Mesodermal cell (in vitro differentiated cells): ENCODE results near the gene ERN1.

Source experiments
- H3K27ac ChIP-seq: 2 replicates; pipeline ENCODE4 v1.7.0; 2013; ENCODE audit warnings: mild to moderate bottlenecking, low read depth, low read length, moderate library complexity; ENCODE audit not compliant: severe bottlenecking
- H3K36me3 ChIP-seq: 2 replicates; pipeline ENCODE4 v1.7.1; 2013; ENCODE audit warnings: mild to moderate bottlenecking, low read length, moderate library complexity; ENCODE audit not compliant: control insufficient read depth, insufficient read depth
- H3K4me1 ChIP-seq: one replicate; pipeline ENCODE4 v1.7.1; 2013; ENCODE audit warnings: mild to moderate bottlenecking, low read length; ENCODE audit not compliant: insufficient read depth, control insufficient read depth, poor library complexity, severe bottlenecking
- H3K4me3 ChIP-seq: 2 replicates; pipeline ENCODE4 v1.7.0; 2013; ENCODE audit warnings: low read length, control low read depth, mild to moderate bottlenecking; ENCODE audit not compliant: insufficient read depth, poor library complexity, severe bottlenecking; ENCODE audit errors: extremely low read depth
- H3K9me3 ChIP-seq: 2 replicates; pipeline ENCODE4 v1.7.1; 2013; ENCODE audit warnings: mild to moderate bottlenecking, low read length, moderate library complexity; ENCODE audit not compliant: control insufficient read depth
- WGBS, 2 experiments: methylation state at CpG; one replicate each; pipeline ENCODE4 v1.1.5; 2013; ENCODE audit warnings: missing lambda C conversion rate in 2 of 2; ENCODE audit not compliant: insufficient coverage in 2 of 2; 5-methylcytosine and 5-hydroxymethylcytosine counted together

Gene ERN1

DNA sequence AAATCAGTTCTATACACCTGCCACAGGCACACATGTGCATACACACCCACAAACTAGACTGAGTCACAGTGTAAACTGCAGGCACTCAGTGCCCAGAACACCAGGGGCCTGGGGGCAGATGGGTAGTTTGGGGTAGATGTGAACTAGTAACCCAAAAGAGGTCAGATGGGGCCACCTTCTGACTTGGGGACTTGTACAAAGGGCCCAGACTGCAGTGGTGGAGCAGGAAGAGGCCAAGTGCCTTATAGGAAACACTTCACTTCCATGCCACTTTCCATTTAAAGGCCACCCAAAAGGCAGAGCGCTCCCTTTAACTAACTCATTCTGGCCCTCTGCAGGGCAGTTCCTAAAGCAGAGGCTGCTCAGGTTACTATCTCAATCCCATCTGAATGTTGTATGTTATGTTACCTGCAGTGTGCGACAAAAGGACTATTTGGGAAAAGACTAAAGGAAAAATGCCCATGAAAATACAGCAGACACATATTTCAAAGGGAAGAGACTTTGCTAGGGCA, 27.8 kb upstream of the ERN1 start:
- Histone ChIP-seq H3K27ac (no peak overlapping the region), H3K9me3 (no peaks in the 10 kb centered on the region), H3K4me1 (peaks cover 27% of the 10 kb centered on the region), H3K36me3 (peaks cover 12% of the 10 kb centered on the region), H3K4me3 (no peak overlapping the region)
- 90% methylated on average over 2 of the region's 2 CpGs; no CpG with 5 or more reads in 1 of the 2 experiments for WGBS, 2 experiments

DNA sequence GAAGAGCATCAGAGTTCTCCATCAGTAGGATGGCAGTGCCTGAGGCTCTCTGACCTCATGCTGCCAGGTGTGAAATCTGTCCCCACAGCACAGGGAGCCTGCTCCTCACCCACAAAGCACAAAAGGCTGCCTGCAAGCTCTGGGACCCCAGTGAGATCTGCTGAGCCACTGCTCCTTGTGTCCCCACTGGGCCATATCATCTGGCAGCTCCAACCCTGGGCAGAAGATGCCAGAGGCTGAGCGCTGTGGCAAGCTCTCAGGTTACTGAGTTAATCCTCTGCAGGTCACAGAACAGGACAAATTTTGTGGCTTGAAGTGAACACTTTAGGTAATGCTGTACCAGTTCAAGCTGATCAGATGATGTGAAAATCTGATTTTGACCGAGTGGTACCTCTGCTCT, 26.7 kb upstream of the ERN1 start:
- peak overlapping the region; percentile 49 for H3K27ac ChIP-seq
- peaks cover 17% of the 10 kb centered on the region for H3K36me3 ChIP-seq

DNA sequence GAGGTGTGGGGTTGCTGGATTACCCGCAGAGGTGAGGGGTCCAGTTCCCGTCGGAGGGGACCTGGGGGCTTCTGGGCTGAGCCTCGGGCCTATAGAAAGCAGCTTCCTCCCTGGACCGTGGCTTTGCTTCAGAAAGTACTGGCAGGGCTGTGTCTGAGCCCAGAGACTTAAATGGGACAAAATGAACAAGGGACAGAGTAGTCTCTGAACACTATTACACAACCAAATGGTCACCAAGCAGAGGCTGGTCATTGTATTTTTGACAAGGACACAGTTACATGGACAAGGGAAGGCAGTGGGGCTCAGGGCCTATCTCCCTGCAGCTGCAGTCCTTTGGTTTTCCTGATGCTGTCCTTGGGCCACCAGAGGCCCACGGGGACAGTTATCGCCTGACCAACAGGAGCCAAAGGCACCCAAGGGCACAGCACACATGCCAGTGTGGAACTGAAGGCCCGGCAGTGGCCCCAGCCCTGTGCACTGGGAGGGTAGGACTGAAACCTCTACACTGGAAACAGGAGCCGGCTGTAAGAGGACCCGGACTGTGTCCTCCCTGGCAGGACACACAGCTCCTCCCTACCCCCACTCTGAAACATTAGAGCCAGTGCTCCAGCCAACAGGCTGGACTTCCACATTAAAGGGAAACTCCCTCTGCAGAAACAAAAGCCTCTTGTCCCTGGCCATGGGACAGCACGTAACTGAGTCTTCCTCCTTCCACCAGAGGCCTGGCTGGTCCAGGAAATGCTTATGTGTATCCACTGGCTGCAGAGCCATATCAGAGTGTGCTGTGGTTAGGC, 26.0 kb upstream of the ERN1 start:
- no peaks in the 10 kb centered on the region for H3K9me3 ChIP-seq
- peak overlapping the region; percentile 49 for H3K27ac ChIP-seq
- H3K36me3 ChIP-seq = peaks cover 16% of the 10 kb centered on the region
- peaks cover 27% of the 10 kb centered on the region for H3K4me1 ChIP-seq
- 76 to 96% methylated on average over 5 to 6 of the region's 11 CpGs for WGBS, 2 experiments
- no peak overlapping the region for H3K4me3 ChIP-seq

More for the DNA sequence above, 26.7 kb upstream of the ERN1 start:
- H3K9me3 ChIP-seq = no peaks in the 10 kb centered on the region
- 95% methylated on average over 1 to 2 of the region's 2 CpGs for WGBS, 2 experiments
- H3K4me1 ChIP-seq = peaks cover 27% of the 10 kb centered on the region
- no peak overlapping the region for H3K4me3 ChIP-seq

DNA sequence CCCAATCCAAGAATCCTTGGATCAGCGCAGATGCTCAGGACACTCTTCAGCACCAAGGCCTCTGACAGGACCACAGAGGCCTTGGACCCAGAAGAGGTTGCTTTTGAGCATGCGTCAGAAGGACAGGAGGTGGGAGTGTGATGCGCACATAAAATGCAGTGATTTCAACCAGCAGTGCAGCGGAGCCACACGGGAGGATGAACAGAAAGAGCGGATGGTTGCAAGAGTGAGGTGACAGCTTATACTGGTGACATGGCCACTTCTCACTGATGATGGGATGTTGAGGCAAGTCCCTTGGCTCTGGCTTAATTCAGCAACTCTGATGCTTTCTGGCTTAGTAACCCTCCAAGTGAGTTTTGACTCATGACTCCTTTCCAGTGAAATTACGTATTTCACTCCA, 25.2 kb upstream of the ERN1 start:
- H3K27ac ChIP-seq = no peak overlapping the region
- no peak overlapping the region for H3K4me3 ChIP-seq
- WGBS, 2 experiments = 99 to 100% methylated on average over 6 to 7 of the region's 7 CpGs
- peaks cover 27% of the 10 kb centered on the region for H3K4me1 ChIP-seq
- H3K36me3 ChIP-seq = peaks cover 15% of the 10 kb centered on the region
- H3K9me3 ChIP-seq = no peaks in the 10 kb centered on the region

DNA sequence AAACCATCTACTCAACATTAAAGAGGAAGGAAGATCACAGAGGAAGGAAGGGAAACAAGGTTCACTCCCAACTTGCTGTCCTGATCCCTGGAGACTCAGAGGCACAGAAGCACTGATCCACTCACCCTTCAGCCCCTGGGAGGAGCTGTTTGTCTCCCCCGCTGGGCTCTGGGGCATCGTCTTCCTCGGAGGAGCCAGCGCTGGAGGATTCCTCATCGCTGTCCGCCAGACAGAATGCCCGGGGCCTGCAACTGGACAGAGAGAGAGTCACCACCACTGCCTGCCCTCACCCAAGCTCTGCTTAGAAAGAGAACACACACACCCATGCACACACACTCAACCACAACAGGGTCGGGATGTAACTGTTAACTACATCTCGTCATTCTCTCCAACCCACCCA, 24.8 kb upstream of the ERN1 start:
- no peak overlapping the region for H3K4me3 ChIP-seq
- H3K4me1 ChIP-seq = peaks cover 27% of the 10 kb centered on the region
- peaks cover 19% of the 10 kb centered on the region for H3K36me3 ChIP-seq
- H3K9me3 ChIP-seq = no peaks in the 10 kb centered on the region
- no peak overlapping the region for H3K27ac ChIP-seq
- WGBS, 2 experiments = 74 to 77% methylated on average over 7 to 8 of the region's 9 CpGs

DNA sequence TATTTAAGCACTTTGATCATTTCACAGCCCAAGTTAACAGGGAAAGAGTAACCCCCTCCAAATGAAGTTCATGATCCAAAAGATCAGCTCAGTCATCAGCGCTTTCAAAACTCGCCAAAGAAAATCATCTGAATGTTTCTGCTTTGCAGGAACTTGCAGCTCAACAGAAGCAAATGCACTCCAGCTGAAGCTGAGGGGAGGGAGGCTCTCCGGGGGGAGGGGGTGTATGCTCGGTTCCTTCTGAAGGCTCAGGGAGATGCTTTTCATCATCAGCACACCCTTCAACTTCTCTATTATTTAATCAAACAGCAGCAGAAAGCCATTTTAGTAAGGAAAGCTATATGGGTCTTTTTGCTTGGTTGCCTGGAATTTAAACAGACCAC, 24.4 kb upstream of the ERN1 start:
- H3K27ac ChIP-seq = no peak overlapping the region
- no peaks in the 10 kb centered on the region for H3K9me3 ChIP-seq
- H3K4me1 ChIP-seq = peaks cover 24% of the 10 kb centered on the region
- H3K4me3 ChIP-seq = no peak overlapping the region
- peaks cover 23% of the 10 kb centered on the region for H3K36me3 ChIP-seq
- WGBS, 2 experiments = 100% methylated on average over 2 of the region's 4 CpGs

DNA sequence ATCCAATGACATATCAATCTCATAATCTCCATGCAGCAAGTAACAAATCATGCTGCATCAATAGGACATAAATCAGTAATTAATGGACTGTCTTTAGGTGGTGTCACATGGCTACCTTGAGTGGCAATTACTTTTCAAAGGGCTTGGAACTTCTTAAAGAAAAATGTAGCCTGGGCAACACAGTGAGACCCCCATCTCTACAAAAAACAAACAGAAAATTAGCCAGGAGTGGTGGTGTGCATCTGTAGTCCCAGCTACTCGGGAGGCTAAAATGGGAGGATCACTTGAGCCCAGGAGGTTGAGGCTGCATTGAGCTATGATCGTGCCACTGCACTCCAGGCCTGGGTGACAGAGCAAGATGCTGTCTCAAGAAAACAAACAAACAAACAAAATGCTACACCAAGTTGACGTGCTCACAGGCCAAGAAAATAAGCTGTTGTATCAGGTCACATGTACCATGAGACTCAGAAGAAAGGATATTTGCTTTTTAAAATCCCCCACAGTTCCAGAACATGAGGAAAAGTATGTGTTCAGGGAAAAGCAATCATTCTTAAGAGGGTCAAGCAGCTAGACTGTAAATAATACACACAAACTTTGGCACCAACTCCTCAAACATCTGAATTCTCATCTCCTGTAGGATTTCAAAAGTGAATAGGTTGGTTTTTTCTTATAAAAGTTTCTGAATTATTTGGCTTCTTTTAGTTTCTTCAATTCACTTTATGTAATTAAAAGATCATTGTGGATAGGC, 23.8 kb upstream of the ERN1 start:
- WGBS, 2 experiments = 87 to 88% methylated on average over 1 to 2 of the region's 3 CpGs
- Histone ChIP-seq H3K27ac (no peak overlapping the region), H3K4me1 (peaks cover 20% of the 10 kb centered on the region), H3K9me3 (no peaks in the 10 kb centered on the region), H3K4me3 (no peak overlapping the region), H3K36me3 (peaks cover 23% of the 10 kb centered on the region)

DNA sequence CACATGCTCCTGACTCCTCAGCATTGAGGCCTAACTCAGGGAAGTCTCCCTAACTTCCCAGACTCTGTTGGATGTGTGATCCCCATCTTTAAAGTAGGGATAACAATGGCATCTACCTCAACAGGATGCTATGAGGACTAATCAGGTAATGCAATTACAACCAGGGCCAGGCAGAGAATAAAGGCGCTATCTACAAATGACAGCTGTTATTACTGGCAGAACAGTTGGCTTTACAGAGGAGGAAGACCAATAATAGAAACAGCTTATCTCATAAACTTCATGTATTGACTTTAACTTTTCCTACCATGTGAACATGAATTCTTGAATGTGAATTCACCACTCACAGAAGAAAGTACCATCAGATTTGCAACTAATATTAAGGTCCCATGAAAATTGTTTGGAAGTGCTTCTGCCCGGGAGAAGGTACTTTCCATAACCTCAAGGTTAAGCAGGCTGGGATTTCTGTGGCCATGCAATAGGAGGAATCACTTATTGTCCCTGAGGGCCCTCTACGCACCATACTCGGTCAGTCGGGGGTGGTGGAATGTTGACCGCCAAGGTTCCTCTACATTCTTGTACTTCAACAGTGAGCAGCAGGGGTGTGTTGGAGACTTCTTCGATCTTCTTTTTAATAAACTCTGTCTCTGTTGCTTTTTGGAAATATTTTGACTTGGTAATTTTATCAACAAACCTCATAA, 22.6 kb upstream of the ERN1 start:
- WGBS, 2 experiments = 93 to 94% methylated on average over 2 to 3 of the region's 7 CpGs
- H3K4me1 ChIP-seq = peaks cover 16% of the 10 kb centered on the region

DNA sequence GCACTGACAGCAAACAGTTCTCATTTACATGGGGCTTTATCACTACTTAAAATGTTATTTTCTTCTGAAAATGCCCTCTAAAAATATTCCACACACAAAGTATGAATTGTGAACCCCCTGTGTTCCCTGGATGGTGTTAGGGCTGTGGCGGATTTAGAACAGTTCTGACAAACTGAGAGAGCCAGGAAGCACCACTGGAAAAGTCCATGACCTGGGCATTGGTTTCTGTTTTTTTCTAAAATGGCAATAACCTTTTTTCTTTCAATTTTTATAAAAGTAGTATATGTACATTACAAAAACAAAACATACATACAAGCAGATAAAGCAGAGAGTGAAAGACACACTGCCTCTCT, 21.0 kb upstream of the ERN1 start:
- Histone ChIP-seq H3K9me3 (no peaks in the 10 kb centered on the region), H3K36me3 (peaks cover 36% of the 10 kb centered on the region), H3K4me3 (no peak overlapping the region), H3K4me1 (peaks cover 8% of the 10 kb centered on the region), H3K27ac (no peak overlapping the region)
- WGBS, 2 experiments = 100% methylated on average over 1 of the region's 1 CpG

More for the DNA sequence above, 22.6 kb upstream of the ERN1 start:
- peaks cover 27% of the 10 kb centered on the region for H3K36me3 ChIP-seq
- H3K4me3 ChIP-seq = no peak overlapping the region
- H3K9me3 ChIP-seq = no peaks in the 10 kb centered on the region
- H3K27ac ChIP-seq = no peak overlapping the region

DNA sequence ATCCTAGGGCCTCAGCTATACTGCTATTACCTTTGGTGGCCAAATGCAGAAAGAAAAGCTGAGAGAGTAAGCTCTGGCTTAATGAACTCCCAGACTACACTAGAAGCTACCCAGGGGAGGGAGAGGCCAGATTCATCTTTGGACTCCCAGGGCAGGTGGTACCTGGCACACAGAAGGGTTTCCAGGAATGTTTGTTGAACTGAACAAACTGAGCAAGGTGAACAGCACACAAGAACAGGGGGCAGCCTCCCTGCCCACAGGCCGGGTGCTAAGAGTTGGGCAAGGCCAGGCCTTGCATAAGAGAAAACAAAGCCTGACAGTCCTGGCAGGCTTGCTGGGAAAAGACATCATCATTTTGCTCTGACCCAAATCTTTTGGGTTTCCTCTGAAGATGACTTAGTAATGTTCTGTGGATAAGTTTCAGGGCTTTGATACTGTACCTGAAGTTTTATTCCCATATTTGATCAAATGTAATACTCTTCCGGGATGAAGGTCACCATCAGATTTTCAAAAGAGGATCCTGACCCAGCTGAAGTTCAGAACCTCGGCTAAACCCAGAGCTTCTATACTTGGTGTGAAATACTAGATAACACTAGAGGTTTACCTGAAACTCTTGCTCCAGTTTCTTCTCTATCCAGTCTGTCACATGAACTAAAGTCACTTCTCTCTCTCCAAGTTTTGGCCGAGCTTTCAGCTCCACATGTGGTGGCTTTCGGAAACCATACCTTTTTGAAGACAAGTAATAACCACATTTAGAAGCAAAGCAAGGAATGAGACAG, 20.5 kb upstream of the ERN1 start:
- Histone ChIP-seq H3K9me3 (no peaks in the 10 kb centered on the region), H3K36me3 (peaks cover 36% of the 10 kb centered on the region), H3K27ac (no peak overlapping the region), H3K4me3 (no peak overlapping the region), H3K4me1 (peaks cover 3% of the 10 kb centered on the region)
- 86 to 90% methylated on average over 3 to 4 of the region's 5 CpGs for WGBS, 2 experiments
